Endothelial cell of umbilical vein (primary cell): ENCODE results near the gene NCOA3. TPM values are rescaled to one million over a fixed set of nuclear protein-coding genes. Genes with fewer than 3 reads are reported as not detected.

Experiments
- BruUV-seq: library from RNA; stranded (reverse); fragments of 400-500 nt; replicated peaks from 2 replicates; lab custom pipeline; 2021; lab: Mats Ljungman, UMichigan
- CTCF ChIA-PET: fragments of 300-600, 350-600 bp; sonication (Branson Sonifier 250); formaldehyde crosslinking; loops from one replicate; lab custom pipeline; 2021; ENCODE audit warnings: antibody characterized with exemption, inconsistent platforms; lab: Charles Lee
- POLR2A ChIA-PET: fragments of 300-600, 350-600 bp; sonication (Branson Sonifier 250); formaldehyde crosslinking; loops from one replicate; lab custom pipeline; 2021; ENCODE audit warnings: antibody characterized with exemption, inconsistent platforms; lab: Charles Lee
- DNase-seq: peaks from one replicate; pipeline ENCODE4 v3.0.0-alpha.2; 2011; ENCODE audit warnings: low read depth, low spot score
- FAIRE-seq: peaks from 2 replicates; lab custom pipeline; 2011; peaks lifted over from hg19 to GRCh38; lab: Jason Lieb, UNC
- H2AFZ ChIP-seq: 2 replicates; pipeline ENCODE4 v1.6.0; 2012; ENCODE audit warnings: low read depth, low read length, control low read depth, inconsistent platforms
- H3K27ac ChIP-seq: 2 replicates; pipeline ENCODE4 v1.5.1; 2011; ENCODE audit warnings: low read depth, mild to moderate bottlenecking, control low read depth, low read length, moderate library complexity; ENCODE audit not compliant: insufficient read depth
- H3K27me3 ChIP-seq, 2 experiments: 2 replicates each; pipeline versions ENCODE4 v1.6.0 to v1.6.1; 2011; ENCODE audit warnings: low read length in 2 of 2, mixed read lengths in 1 of 2; ENCODE audit not compliant: control insufficient read depth in 2 of 2, insufficient read depth in 2 of 2
- H3K36me3 ChIP-seq, 2 experiments: 2 replicates in 1 of 2; 3 replicates in 1 of 2; pipeline ENCODE4 v1.5.1; 2011; ENCODE audit warnings: low read length in 2 of 2, mild to moderate bottlenecking in 1 of 2, moderate library complexity in 1 of 2; ENCODE audit not compliant: control insufficient read depth in 2 of 2, insufficient read depth in 2 of 2; ENCODE audit errors: extremely low read depth in 1 of 2
- H3K4me1 ChIP-seq: 3 replicates; pipeline ENCODE4 v1.5.1; 2011; ENCODE audit warnings: mild to moderate bottlenecking, low read length; ENCODE audit not compliant: control insufficient read depth, insufficient read depth; ENCODE audit errors: extremely low read depth
- H3K4me2 ChIP-seq: 2 replicates; pipeline ENCODE4 v1.6.1; 2011; ENCODE audit warnings: low read length, control low read depth, mixed read lengths; ENCODE audit not compliant: insufficient read depth
- H3K4me3 ChIP-seq, 3 experiments: fragments of 200-600 bp in 1 of 3; sonication (generic), shearing (Covaris generic) in 1 of 3; replicated peaks in 1 of 3; 2 replicates each; pipeline ENCODE4 v1.5.1; 2011 to 2016; ENCODE audit warnings: control low read depth in 3 of 3, low read length in 3 of 3, mild to moderate bottlenecking in 2 of 3, inconsistent platforms in 1 of 3, low read depth in 1 of 3, moderate library complexity in 1 of 3; ENCODE audit not compliant: insufficient read depth in 1 of 3
- H3K79me2 ChIP-seq: 2 replicates; pipeline ENCODE4 v1.6.0; 2012; ENCODE audit warnings: low read length, inconsistent platforms; ENCODE audit not compliant: control insufficient read depth, insufficient read depth
- H3K9ac ChIP-seq: replicated peaks from 2 replicates; pipeline ENCODE3; 2011; ENCODE audit warnings: low read length, control low read depth; ENCODE audit not compliant: insufficient read depth; ENCODE audit errors: extremely low read depth
- H3K9me1 ChIP-seq: replicated peaks from 3 replicates; pipeline ENCODE4 v1.6.0; 2011; ENCODE audit warnings: mild to moderate bottlenecking, low read length; ENCODE audit not compliant: control insufficient read depth, insufficient read depth; ENCODE audit errors: extremely low read depth
- H3K9me3 ChIP-seq: replicated peaks from 2 replicates; pipeline ENCODE4 v1.5.1; 2012; ENCODE audit warnings: low read length, inconsistent platforms; ENCODE audit not compliant: control insufficient read depth, insufficient read depth
- H4K20me1 ChIP-seq: replicated peaks from 2 replicates; pipeline ENCODE3; 2011; ENCODE audit warnings: mild to moderate bottlenecking, low read length; ENCODE audit not compliant: control insufficient read depth, insufficient read depth; ENCODE audit errors: extremely low read depth
- CTCF ChIP-seq, 2 donors: IDR thresholded peaks; 1 replicate in 1 of 2; 2 replicates in 1 of 2; pipeline ENCODE4 v1.5.1; 2011; ENCODE audit warnings: low read length in 2 of 2, mild to moderate bottlenecking in 2 of 2, moderate library complexity in 2 of 2, control low read depth in 1 of 2, inconsistent platforms in 1 of 2, low read depth in 1 of 2; ENCODE audit not compliant: insufficient read depth in 1 of 2; ENCODE audit errors: extremely low read depth in 1 of 2
- EZH2 ChIP-seq: IDR thresholded peaks from 2 replicates; pipeline ENCODE4 v1.6.1; 2012; ENCODE audit warnings: borderline replicate concordance, low read depth, mild to moderate bottlenecking, moderate library complexity, low read length, inconsistent platforms; ENCODE audit not compliant: severe bottlenecking
- FOS ChIP-seq: IDR thresholded peaks from 2 replicates; pipeline ENCODE4 v1.6.1; 2011; ENCODE audit warnings: mild to moderate bottlenecking, low read length, moderate library complexity, borderline replicate concordance; ENCODE audit not compliant: insufficient read depth
- GATA2 ChIP-seq: IDR thresholded peaks from 2 replicates; pipeline ENCODE4 v1.7.0; 2011; ENCODE audit warnings: low read depth, mild to moderate bottlenecking, moderate library complexity, mixed read lengths, low read length; ENCODE audit not compliant: insufficient read length, insufficient read depth
- JUN ChIP-seq: IDR thresholded peaks from 2 replicates; pipeline ENCODE4 v1.6.1; 2011; ENCODE audit warnings: borderline replicate concordance, low read depth; ENCODE audit not compliant: insufficient read length, insufficient read depth
- MAX ChIP-seq: IDR thresholded peaks from 2 replicates; pipeline ENCODE4 v1.6.1; 2011; ENCODE audit not compliant: insufficient read depth, insufficient read length
- MYC ChIP-seq: IDR thresholded peaks from one replicate; pipeline ENCODE4 v1.6.1; 2011; ENCODE audit warnings: mild to moderate bottlenecking, low read depth, low read length
- POLR2A ChIP-seq: IDR thresholded peaks from 2 replicates; pipeline ENCODE4 v1.6.1; 2012; ENCODE audit warnings: low read depth, mild to moderate bottlenecking, control low read depth, low read length
- POLR2AphosphoS5 ChIP-seq: IDR thresholded peaks from 2 replicates; pipeline ENCODE4 v1.6.1; 2012; ENCODE audit warnings: low read depth, mild to moderate bottlenecking, control low read depth, low read length, moderate library complexity; ENCODE audit not compliant: insufficient read depth
- dilution Hi-C: fragments of 300-500 bp; cut with MboI; formaldehyde crosslinking; loops from one replicate; pipeline ENCODE4 v1.15.0; 2019; ENCODE audit warnings: low sequenced_read_pairs; ENCODE audit not compliant: extremely low pct_ligation_motif_present
- intact Hi-C: fragments of 100-400 bp; cut with micrococcal nuclease; formaldehyde crosslinking; loops from one replicate; pipeline ENCODE4 v1.10.0; 2022
- polyA plus RNA-seq, 4 experiments: library from polyadenylated mRNA; depleted of rRNA in 3 of 4; stranded (reverse) in 3 of 4; unstranded in 1 of 4; fragments of >200 nt; gene quantifications; 2 replicates each; pipeline versions ENCODE4 v1.2.1 to v1.2.3, GENCODE V29; 2011 to 2012; ENCODE audit warnings: missing spikeins in 1 of 4
- total RNA-seq: library from RNA; stranded (reverse); gene quantifications from 2 replicates; pipeline ENCODE4 v1.2.3, GENCODE V29; 2021

Gene NCOA3
- total and polyA plus RNA-seq, 2 donors (not counting 3 experiments of a cell fraction or from before 2014, with no cell fraction given) = 12.0 to 35.6 TPM

- Histone ChIP-seq H3K9me3 (no peaks in the 10 kb centered on the region), H3K27me3 (no peaks in the 10 kb centered on the region), H3K4me1 (peaks cover 6% of the 10 kb centered on the region), H3K9me1 (no peaks in the 10 kb centered on the region), H2AFZ (no peak overlapping the region), H3K4me3 (no peak overlapping the region), H4K20me1 (no peaks in the 10 kb centered on the region), H3K27ac (no peak overlapping the region), H3K9ac (no peak overlapping the region), H3K79me2 (no peaks in the 10 kb centered on the region), H3K4me2 (no peak overlapping the region), H3K36me3 (no peaks in the 10 kb centered on the region)
- ChIA-PET CTCF (interaction anchor here (0.8 to 1.5 kb wide), 3 partner anchors 13 to 152 kb away, joined by 3 to 4 read pairs (median 3); no protein-coding TSS in a partner anchor), POLR2A (interaction anchor here (0.6 kb wide), 1 partner anchor 12 kb away, joined by 5 read pairs; no protein-coding TSS in a partner anchor)
- no TSS peak for BruUV-seq
- dilution Hi-C loops = no loop called here
- intact Hi-C loops = loop anchor here (10.0 kb wide), 1 partner anchor 214 kb away; no protein-coding TSS in a partner anchor
- TF ChIP-seq MYC = no peak
- TF ChIP-seq JUN = no peak
- no peak for TF ChIP-seq MAX
- TF ChIP-seq POLR2A = no peak
- TF ChIP-seq FOS = no peak
- no peak for TF ChIP-seq POLR2AphosphoS5
- no peak for TF ChIP-seq GATA2
- TF ChIP-seq CTCF (IDR thresholded peaks at IDR 0.05; ENCODE audit: extremely low read depth in 1 of 2, insufficient read depth in 1 of 2, low read depth in 1 of 2, low read length in 2 of 2) = no peak
- no peak for TF ChIP-seq EZH2
- DNase-seq (no peak), FAIRE-seq (no peak)
These were observed 33.2 kb upstream of the NCOA3 start for GRCh38 chr20:47468290-47469050.
